Renal cortex interstitium (tissue), 11 donors: Measurements from ENCODE around the gene PGBD5. TPM values are rescaled to one million over a fixed set of nuclear protein-coding genes. Genes with fewer than 3 reads are reported as not detected.

ENCODE experiments used
- DNase-seq, 11 donors: peaks; one replicate each; pipeline ENCODE4 v3.0.0-alpha.2; 2013; ENCODE audit warnings: low read depth in 9 of 11, low spot score in 4 of 11; ENCODE audit errors: extremely low read depth in 1 of 11
- polyA plus RNA-seq, 3 donors: library from polyadenylated mRNA; unstranded; fragments of 120-200 nt; gene quantifications; one replicate each; pipeline ENCODE4 v1.2.1, GENCODE V29; 2013; ENCODE audit not compliant: insufficient read length in 3 of 3

PGBD5 gene
- polyA plus RNA-seq, 3 donors: 7.0 to 8.1 (median 7.8) TPM

DNA sequence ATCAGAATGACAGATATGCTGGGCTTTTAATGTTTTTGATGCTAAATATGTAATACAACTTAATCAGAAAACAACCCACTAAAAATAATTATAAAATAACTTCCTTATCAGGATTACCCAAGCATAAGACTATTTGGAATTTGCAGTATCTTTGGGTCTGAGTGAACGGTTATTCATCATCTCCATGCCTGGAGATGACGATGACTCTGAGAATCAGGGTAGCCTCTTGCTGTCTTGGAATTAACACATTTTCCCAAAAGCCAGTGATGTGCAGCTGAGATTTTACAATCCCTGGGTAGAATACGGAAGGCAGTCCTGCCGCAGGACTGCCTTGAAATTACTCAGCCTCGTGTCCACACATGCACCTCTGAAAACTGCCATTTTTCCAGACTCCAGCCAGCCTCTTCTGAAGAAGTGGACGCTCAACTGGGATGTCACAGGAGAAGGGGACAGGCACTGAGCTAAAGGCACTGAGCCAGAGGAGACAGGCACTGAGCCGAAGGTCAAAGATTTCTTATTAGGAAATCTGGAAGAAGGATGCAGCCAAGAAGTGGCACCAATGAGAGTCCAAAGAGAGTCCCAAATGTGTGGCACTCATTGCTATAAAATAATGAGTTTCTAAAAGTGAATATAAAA, 85.5 kb downstream of the PGBD5 start:
- DNase-seq: no peak

DNA sequence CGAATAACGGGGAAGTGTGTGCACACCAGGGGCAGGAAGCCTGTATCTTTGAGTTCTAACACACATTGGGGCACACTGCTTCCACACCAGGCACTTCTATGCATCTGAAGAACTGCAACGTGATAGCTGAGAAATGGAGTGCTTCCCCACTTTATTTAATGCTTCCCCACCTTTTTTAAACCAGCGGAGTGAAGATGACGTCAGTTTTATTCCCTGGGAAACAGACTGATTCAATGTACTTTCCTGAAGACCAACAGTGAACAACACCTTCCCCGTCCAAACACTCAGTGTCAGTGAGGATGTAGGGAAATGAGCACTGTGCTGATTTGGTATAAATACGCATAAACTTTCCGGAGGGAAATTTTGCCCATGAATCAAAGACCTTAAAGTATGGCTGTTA, 87.1 kb downstream of the PGBD5 start:
- no peak for DNase-seq

DNA sequence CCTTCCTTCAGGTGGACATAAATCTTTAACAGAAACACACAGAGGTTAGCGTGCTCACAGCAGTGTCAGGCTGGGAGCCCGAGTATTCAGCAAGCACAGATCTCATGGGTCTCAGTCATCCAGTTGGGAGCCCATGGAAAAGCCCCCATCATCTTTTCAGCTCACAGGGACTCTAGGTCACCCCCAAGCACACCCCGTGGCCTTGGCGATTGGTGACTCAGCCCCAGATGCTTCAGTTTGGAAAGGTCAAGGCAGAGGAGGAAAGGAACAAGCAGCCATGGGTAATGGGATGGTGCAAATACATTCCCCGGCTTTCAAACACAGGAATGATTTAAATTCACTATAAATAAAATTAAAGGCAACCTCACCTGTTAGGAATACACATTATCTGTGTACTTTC, 88.9 kb downstream of the PGBD5 start:
- no peak for DNase-seq

DNA sequence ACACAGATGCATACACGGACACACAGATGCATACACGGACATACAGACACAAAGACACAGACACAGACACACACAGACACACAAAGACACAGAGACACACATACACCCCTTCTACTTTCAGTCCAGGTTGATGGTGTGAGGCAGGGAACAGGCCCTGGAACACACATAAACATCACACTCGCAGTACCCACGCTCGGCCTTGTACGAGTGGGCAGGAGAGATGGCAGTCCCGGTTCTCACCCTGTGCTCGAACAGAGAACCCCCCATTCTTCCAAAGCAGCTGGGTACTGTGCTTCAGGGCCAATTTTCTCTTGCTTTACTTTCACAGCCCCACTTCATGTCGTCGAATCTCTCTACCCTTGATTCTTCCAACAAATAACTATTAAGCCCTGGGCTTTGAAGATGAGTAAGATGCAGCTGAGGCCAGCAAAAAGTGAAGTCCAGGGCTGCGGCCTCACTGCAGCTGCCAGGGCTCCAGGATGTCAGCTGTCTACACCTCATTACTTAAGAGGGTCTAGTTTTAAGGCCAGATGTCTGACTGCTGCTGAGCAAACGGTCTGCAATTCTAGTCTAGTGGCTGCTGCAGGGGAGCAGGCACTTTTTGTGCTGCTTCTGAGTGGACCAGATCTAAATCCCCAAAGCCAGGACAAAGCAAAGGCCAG, 90.1 kb downstream of the PGBD5 start:
- peak in 1 of 11 donors; percentile 10 for DNase-seq

DNA sequence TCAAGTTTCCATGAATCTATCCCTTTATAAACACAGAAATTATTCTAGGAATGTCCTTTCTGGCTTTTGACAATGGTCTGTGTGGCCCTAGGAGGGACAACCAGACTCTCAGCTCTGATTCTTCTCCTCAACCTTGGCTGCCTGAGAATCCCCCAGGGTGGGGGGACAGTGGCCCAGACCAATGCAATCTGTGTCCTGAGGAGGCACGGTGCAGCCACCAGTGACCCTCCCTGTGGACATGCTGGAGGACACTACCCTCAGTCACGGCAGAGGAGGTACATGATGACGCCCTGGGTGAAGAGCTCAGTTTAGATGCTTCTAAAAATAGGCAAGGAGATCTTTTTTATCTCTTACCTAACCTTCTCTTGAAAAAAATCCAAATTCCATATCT, 91.7 kb downstream of the PGBD5 start:
- no peak for DNase-seq

DNA sequence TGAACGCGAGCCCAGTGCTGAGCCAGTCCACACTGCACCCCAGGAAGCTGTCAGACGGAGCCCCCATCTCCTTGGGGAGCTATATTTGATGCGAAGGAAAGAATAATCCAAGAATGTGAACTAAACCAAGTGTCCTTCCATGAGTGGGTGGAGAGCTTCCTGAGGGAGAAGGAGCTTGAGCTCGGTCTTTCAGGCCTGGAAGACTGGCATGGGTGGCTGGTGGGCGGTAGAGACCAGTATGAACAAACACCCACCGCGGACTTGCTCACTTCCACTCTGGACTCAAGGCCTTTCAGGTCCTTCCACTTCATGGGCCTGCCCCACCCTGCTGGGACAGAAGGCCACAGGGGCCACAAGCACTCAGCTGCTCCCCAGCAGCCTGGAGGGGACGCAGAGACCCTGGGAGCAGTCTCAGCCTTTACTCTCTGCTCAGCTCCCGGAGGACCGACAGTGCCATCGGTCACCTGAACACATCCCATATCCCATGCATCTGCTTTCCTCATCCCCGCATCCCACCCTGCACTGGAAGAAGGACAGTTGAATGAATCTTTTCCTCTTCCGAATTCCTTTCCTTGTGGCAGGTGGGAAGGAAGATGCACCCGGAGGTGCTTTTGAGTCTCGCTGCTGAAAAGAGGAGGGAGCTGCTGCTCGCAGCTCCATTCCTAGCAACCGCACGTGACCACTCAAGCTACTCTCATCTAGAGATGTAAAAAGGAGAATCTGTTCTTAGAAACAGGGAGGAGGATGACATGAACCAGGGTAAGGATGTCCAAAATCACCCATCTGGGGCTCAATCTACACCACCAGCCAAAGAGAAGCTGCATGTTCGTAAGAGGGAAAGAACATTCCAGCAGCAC, 92.3 kb downstream of the PGBD5 start:
- no peak for DNase-seq

DNA sequence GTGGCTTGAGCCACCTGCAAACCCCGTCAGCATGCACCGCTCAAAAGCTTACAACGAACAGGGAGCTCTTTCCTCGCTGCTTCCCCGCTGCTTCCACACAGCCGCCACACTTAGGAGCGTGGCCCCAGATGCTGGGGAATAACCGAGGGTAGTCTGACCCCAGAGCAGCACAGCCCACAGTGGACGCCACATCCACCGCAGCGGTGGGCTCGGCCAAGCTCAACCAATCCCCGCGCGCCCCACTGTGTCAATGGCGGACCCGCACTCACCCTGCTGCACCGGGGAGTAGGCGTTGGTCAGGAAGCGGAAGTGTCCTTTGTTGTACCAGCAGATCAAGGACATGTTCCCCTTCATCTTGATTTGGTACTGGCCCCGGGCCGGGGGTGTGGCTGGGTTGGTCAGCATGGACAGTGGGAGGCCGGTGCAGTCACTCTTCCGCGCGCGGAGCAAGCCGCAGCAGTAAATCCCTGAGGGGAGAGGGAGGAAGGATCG, 93.5 kb downstream of the PGBD5 start:
- DNase-seq: peak in 1 of 11 donors; percentile 31

DNA sequence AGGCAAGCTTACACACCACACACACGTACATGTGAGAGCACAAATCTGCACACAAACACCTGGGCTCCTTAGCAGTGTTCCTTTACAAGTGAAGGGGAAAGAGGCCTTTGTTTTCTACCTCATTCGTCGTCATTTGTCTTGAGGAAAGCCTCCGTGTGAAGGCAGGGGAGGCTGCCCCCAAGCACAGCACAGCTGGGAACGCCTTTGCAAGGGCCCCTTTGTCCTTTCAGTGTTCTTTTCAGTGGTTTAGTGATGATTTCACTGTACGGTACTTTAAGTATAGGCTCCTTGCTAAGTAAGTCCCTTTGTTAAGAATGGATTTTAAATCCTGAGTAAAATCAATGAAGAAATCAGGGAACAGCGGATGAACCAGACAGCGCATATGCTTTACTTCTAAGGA, 94.1 kb downstream of the PGBD5 start:
- no peak for DNase-seq

DNA sequence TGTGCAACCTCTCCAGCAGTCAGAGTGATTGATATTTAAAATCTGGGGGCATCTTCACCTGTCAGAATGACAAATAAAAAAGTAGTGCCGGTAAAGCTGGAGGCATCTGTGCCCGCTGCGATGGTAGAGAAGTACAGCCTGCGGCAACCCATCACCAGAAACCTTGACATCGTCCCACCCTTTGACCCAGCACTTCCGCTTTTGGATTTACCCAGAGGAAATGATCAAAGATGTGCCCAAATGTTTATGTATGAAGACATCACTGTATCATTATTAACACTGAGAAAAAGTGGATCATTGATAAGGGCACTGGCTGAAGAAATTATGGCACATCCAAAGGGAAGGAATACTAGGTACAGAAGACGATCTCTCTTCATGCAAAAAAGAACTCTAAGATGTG, 96.0 kb downstream of the PGBD5 start:
- DNase-seq: no peak

DNA sequence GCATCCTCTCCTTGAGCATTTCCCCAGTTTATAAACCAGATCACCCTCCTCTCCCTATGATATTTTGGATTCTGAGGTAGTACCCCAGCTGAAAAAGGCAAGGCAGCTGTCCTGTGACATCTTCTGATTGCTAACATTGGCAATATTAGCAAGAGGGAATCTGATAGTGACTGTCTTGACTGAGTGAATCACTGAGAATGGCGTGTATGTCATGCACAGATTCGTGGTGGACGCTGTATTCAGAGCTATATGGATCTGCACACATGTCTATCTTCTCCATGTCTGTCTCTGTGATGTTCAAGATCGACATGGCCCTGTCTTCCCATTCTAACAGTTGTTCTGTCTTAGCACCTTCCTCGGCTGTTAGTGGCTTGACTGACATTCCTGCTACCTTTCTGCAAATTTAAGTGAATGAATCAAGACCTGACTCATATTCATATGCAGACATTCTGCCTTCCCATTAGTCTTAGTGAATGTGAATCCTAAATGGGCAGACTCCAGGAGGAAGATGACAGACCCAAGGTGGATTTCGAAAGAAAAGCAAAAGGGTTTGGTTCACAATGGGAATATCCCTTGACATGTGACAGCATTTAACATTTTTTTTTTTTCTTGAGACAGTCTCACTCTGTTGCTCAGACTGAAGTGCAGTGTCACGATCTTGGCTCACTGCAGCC, 97.7 kb downstream of the PGBD5 start:
- DNase-seq: no peak

DNA sequence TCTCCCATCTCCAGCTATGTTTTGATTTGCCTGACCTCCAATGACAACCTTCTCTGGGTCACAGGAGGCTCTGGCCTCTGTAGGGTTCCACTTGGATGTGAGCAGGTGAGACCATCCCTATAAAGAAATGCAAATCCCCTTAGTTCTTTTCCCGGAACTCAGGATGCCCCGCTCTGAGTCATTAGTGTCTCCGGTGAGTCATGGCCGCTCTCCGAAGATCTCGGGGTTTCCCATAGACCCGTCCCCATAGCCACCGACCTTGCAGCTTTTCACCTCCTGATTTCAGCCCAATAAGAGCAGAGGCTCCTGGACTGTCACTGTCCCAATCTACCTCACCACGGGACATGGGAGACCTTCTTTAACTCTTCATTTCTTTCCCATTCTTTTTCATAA, 98.2 kb downstream of the PGBD5 start:
- no peak for DNase-seq

DNA sequence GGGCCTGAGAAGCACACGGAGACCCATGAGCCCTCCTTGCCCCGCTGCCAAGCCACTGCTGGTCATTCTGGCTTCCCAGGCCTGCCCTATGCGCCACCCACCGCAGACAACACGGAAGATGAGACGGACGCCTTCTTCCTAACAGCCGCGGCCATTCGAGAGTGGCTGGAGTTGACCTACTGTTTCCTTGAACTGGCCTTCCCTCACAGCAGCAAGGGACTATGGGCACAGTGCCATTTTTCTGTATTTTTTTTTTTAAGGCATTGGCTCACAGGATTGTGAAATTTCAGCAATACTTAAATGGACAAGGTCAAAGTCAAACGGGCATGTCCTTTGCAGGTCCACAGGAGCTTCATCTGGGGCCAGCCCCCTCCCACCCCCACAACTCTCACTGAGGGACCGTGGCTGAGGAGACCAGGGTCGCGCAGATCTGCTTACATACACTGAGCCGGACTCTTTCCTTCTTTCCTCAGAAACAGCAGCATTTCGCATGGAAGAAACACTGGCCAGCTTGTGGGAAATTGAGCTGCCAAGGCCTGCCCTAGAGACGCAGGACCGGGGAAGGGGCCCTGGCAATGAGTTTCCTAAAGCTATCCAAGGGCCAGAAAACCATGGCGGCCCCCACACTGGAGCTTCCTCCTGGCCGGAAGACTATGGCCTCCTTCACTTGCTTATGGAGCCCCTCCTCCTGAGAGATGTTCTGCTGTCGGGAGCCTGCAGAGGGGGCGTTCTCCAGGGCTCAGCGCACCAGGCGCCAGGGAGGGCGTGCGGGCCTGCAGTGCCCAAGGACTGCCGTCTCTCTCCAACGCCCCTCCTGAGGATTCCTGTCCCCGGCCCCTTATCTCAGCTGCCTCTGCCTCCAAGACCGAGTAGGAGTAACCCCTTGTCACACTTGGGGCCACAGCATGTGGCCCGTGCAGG, 98.9 kb downstream of the PGBD5 start:
- DNase-seq: no peak

DNA sequence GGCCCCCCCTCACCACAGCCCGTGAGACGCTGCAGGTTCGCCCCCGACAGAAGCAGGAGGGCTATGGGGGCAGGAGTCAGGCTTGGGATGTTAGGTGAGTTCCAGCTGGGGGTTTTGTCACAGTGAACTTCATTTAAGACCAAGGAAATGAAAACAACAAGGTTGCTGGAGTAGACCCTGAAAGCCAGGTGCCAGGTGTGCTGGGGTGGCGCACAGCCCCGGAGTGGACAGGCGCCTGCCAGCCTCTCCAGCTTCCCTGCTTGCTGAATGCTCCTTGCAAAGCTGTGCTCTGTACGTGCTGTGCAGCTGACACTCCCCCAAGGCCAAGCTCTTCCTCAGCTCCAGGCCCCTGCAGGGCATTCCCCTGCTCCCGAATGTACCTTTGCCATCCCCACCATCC, 102.4 kb downstream of the PGBD5 start:
- DNase-seq: no peak

DNA sequence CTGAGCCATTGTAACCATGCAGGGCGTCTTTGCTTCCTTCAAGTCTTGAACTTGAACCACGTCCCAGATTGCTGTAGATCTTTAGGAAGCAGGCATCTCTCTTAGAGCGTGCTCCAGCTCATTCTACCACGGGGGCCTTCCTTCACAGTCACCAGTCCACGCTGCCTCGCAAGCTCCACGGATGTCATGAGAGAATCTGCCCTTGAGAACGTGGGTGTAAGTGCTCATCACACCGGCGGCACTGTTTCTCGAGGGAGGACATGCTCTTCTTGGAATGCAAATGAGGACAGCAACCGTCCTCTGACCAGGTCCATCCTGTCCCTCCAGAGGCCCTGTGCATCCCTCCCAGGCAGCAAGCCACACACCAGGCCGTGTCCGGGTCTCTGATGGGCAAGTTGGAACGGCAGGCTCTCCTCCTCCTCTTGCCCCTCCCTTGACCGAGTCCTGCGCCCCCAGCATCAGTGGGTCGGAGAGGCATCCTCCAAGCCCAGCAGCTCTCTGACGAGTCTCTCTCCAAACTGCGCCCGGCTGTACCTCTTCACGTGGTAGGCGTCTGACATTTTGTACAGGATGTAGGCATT, 103.1 kb downstream of the PGBD5 start:
- no peak for DNase-seq

DNA sequence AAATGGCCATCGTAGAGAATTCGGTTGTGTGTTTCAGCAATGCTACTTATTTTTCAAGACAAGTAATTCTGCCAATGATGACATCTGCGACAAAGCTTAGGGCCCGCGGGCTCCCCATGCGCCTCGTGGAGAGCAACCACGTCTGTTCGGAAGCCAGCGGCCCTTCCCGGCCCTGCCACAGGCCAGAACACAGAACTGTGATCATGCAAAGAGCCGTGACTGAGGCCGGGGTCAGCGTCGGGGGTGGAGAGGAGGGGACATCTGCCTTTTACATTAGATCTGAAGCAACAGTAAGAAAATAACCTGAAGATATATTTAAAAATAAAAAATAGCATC, 103.7 kb downstream of the PGBD5 start:
- DNase-seq: no peak

DNA sequence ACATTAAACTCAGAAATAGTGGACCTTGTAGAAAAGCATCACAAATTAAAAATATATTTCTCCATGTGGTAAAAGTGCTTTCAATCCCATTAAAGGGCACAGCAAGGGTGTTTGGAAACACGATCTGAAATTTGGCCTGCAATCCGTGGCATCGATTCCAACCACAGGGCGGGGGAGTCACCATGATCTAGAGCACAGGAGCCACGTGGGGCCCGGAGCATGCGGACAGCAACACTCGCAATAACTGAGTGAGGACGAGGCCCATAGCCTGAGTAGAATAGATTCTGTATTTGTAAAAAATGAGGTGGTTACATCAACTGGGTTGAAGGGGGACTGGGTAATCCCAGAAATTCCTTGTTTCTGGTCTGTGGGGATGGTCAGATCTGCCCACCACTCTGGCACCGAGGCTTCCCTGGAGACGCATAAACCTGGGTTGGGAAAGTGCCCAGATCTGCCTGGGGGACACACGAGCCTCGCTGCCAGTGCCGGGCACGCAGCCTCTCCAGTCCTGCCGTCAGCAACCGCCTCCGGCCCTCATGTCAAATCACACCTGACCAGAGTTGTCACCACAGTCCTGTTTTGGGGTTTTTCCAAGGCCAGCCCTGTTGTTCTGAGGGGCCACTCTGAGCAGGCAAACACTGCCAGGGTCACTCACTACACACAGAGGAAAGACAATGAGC, 104.3 kb downstream of the PGBD5 start:
- DNase-seq: no peak

DNA sequence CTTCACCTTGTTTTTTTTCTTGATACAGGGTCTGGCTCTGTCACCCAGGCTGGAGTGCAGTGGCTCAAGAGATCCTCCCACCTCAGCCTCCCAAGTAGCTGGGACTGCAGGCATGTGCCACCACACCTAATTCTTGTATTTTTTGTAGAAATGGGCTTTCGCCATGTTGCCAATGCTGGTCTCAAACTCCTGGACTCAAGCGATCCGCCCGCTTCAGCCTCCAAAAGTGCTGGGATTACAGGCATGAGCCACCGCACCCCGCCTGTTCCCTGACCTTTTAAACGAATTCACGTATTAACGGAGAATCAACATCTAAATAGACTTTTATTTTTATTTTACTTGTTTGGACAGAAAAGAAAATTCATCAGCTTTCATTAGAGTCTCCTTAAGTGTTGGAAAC, 104.8 kb downstream of the PGBD5 start:
- DNase-seq: no peak

DNA sequence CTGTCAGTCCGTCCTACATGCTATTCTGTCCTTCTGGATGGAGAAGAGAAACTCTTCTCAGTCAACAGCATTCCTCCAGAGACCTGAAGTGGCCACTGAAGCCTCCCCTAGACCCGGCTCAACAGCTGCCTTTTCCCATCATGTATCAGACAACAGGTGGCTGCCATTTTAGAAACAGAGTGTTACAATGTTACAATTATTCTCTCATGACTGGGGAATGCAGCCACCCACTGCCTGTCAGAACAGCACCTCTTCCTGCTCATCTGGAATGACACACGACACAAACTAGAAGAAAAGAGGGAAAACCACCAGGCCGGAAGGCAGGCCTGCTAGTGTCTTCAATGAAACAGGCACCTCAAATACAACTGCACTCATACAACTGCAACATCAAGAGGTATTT, 105.3 kb downstream of the PGBD5 start:
- DNase-seq: no peak
